Activated naive CD8-positive, alpha-beta T cell treated with anti-CD3 and anti-CD28 coated beads for 36 hours (primary cell): ENCODE measurements around the gene MZF1. TPM values are rescaled to one million over a fixed set of nuclear protein-coding genes. Genes with fewer than 3 reads are reported as not detected.

ENCODE experiments used
- DNase-seq: peaks from one replicate; pipeline ENCODE4 v3.0.0; 2021
- H3K27ac Mint-ChIP-seq: one replicate; pipeline ENCODE4 v1.8.0; 2022; ENCODE audit warnings: mild to moderate bottlenecking, moderate library complexity, mixed read lengths
- H3K27me3 Mint-ChIP-seq: one replicate; pipeline ENCODE4 v1.8.0; 2022; ENCODE audit warnings: mild to moderate bottlenecking, mixed read lengths
- H3K36me3 Mint-ChIP-seq: one replicate; pipeline ENCODE4 v1.8.0; 2021; ENCODE audit warnings: mild to moderate bottlenecking, mixed read lengths
- H3K4me1 Mint-ChIP-seq: one replicate; pipeline ENCODE4 v1.8.0; 2021; ENCODE audit warnings: mixed read lengths
- H3K4me3 Mint-ChIP-seq: one replicate; pipeline ENCODE4 v1.8.0; 2022; ENCODE audit warnings: mild to moderate bottlenecking, moderate library complexity, mixed read lengths
- H3K9me3 Mint-ChIP-seq: one replicate; pipeline ENCODE4 v1.8.0; 2022; ENCODE audit warnings: mixed read lengths
- total RNA-seq, 2 experiments: library from RNA; stranded (reverse); gene quantifications; one replicate each; pipeline ENCODE4 v1.2.3, GENCODE V29; 2021

Gene MZF1
- total RNA-seq, 2 experiments from 2014 or later = 10.0 to 10.2 TPM

DNA sequence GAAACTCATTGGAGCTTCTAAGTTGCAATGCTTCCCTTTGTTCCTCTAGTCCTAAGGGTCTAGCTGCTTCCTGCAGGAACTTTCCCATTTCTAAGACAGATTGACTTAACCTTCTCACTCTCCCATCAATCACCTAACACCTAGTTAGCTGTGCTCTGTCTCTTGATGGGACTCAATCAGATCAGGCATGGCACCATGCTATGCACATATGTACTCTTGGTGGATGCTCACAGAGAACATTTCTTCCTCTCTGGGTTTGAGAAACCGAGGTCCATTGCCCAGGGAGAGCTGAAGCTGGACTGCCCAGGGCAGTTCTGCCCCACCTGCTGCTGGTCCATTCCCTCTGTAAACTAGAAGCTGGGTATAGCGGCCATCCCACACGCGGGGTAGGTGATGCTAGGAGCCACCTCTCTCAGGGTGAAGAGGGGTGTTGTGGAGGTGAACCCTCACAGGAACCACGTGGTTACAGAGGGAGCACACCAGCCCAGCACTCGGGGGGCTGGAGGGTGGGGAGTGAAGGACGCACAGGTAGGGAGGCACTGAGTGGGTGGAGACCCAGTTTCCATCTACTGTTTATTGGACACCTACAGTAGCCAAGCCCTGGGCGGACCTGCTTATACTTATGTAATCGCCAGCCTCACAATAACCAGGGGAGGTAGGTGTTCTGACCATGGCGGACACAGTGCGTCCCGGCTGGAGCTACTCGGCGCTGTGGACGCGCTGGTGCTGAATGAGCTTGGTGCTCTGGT lies 11.6 kb downstream of the MZF1 start:
- H3K27ac Mint-ChIP-seq = peak overlapping the region; percentile 75
- DNase-seq = no peak
- peaks cover 41% of the 10 kb centered on the region for H3K4me1 Mint-ChIP-seq
- no peaks in the 10 kb centered on the region for H3K27me3 Mint-ChIP-seq
- peaks cover 50% of the 10 kb centered on the region for H3K36me3 Mint-ChIP-seq
- H3K4me3 Mint-ChIP-seq = peak overlapping the region; percentile 76
- H3K9me3 Mint-ChIP-seq = no peaks in the 10 kb centered on the region

DNA sequence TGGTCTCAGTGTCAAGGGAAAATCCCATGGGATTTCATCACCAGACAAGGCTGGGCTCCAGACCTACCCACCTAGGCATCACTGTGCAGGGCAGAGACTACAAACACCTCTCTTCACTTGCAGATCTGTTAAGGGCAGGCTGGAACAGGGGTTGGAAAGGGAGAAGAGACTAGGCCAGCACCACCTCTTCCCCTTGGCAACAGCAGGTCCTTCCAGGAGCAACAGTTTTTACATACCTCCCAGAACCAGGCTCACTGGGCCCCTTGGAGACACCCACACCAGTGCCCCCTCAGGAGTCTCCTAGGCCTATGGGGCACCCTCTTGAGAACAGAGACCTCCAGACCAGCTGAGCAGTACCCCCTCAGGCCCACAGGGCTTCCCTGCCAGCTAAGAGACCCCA lies 12.2 kb downstream of the MZF1 start:
- Mint-ChIP-seq H3K4me3 (peak overlapping the region; percentile 76), H3K4me1 (peaks cover 45% of the 10 kb centered on the region), H3K27ac (peak overlapping the region; percentile 20), H3K9me3 (no peaks in the 10 kb centered on the region), H3K27me3 (no peaks in the 10 kb centered on the region), H3K36me3 (peaks cover 53% of the 10 kb centered on the region)
- DNase-seq = no peak

DNA sequence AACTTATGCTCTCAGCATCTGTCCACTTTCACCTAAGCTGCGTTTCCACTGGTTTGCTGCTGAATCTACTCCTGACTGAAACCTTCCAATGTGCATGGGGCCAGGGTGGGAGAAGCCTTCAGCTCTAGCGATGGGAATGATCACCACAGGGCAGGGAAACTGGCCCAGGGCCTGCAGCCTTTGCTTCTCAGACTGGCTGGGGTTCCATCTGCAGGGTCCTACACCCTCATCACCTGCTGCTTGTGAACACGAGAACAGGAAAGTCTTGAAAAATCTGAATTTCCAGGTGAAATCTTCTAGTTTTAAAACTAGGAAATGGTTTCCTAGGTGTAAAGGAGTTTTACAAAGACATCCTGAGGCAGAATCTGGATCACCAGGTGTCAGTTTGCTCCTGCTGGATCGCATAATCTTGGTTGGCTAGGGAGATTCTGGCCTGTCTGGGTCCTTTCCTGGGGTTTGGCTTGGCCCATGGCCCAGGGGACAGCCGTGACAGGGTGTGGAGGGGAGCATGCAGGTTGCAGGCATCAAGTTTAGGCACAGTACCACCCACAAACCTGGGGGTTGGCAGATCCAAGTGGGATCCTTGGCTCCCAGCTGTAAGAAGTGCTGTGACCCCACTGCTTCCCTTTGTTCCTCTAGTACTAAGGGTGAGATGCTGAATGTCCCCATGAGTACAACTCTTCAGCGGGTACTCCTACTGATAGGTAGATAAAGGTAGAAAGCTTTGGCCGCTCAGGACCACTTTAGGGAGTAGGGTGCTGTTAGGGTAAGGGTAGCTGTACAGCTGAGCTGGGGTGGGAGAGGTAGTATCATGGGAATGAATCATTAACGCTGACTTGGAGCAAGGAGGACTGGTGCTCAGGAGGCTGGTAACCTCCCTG lies 12.9 kb downstream of the MZF1 start:
- Mint-ChIP-seq H3K27ac (peak overlapping the region; percentile 100), H3K9me3 (no peaks in the 10 kb centered on the region), H3K36me3 (peaks cover 53% of the 10 kb centered on the region), H3K27me3 (no peaks in the 10 kb centered on the region), H3K4me3 (peak overlapping the region; percentile 99), H3K4me1 (peaks cover 48% of the 10 kb centered on the region)
- DNase-seq = no peak

DNA sequence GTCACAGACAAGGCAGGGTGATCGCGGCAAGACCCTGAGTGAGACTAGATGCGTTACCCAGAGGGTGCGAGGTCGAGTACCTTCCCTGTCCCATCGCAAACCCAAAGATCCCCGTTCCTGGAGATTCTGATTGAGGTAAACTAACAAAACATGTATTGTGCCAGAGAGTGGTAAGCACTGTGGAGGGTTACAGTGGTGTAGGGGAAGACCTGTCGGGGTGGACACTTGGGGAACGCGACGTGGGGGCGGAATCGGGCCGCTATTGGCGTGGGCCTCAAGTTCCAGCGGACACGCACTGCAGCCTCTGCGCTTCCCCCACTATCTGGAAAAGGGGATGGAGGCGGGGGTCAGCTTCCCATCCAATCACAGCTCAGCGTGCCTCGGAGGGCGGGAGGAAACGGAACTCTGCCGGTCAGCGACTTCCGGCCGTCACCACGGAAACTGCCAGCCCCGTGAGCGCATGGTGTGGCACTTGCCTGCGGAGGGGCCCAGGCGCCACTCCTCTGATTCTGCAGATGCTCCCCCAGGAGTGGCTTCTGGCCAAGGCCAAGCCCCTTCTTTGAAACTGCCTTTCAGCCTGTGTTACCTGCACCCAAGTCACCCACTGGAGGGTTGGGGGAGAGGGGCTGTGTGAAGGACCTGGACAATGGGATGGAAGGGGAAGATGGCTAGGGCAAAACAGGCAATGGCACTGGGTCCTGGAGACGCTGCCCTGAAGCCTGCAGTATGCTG lies 13.7 kb downstream of the MZF1 start:
- H3K4me3 Mint-ChIP-seq = peak overlapping the region; percentile 99
- peak; percentile 80 for DNase-seq
- no peaks in the 10 kb centered on the region for H3K27me3 Mint-ChIP-seq
- no peaks in the 10 kb centered on the region for H3K9me3 Mint-ChIP-seq
- H3K36me3 Mint-ChIP-seq = peaks cover 59% of the 10 kb centered on the region
- peak overlapping the region; percentile 100 for H3K27ac Mint-ChIP-seq
- peaks cover 50% of the 10 kb centered on the region for H3K4me1 Mint-ChIP-seq

DNA sequence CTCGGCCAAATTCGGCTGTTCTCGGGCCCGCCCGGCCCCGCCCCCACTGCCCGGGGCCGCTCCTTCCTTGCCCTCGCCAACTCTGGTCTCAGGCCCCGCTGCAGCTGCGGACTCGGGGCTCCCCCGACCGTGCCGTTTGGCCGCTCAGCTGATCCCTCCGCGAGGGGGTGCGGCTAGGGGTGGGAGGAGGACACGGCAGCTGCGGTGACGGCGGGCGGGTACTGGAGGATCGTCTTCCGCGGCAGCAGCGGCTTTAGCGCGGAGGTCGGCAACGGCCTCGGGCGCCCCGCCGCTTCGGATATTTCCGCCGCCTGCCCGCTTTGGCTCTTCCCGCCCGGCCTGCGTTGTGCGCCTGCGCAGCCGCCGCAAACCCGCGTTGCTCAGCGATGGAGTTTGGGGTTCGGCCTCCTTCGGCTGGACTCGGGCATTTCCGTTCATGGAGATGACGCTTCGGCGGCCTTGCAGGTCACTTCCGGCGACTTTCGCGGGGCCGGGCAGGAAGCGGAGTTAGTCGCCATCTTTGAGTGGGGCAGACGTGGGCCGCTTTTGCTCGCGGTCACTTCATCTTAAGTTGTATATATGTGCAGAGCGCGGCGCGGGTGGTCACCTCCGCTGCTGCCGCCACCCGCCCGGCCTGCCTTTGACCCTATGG lies 14.4 kb downstream of the MZF1 start:
- Mint-ChIP-seq H3K4me1 (peaks cover 49% of the 10 kb centered on the region), H3K27ac (peak overlapping the region; percentile 100), H3K36me3 (peaks cover 63% of the 10 kb centered on the region), H3K9me3 (no peaks in the 10 kb centered on the region), H3K27me3 (no peaks in the 10 kb centered on the region), H3K4me3 (peak overlapping the region; percentile 99)
- peak; percentile 100 for DNase-seq

DNA sequence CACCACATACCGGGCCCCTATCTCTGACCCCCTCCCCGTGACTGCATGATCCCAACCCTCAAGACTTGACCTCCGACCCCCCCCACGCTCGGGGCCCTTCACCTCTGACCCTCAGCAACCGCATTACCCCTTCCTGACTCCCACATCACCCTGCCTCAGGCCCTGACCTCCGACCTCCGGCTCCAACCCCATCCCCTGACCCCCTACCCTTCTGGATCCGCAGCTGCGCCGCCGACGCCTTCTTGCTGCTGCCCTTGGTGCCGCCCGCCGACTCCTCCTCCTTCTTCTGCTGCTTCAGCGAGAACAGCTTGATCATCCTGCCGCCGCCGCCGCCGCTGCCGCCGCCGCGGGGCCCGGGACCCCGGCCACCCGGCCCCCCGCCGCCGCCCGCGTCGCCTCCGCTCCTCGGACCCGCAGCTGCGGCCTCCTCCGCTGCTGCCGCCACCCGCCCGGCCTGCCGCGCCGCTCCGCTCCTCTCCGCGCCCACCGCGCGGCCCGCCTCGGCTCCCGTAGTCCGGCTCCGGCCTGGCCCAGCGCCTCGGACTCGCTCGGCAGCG lies 15.0 kb downstream of the MZF1 start, which contains the start of gene UBE2M:
Gene UBE2M, minus strand, starts transcription at position 546 of the 557 bp plus-strand sequence. Its CDS starts 230 bp downstream, at position 316.
- no peak for DNase-seq
- H3K9me3 Mint-ChIP-seq = no peaks in the 10 kb centered on the region
- H3K4me1 Mint-ChIP-seq = peaks cover 45% of the 10 kb centered on the region
- peaks cover 60% of the 10 kb centered on the region for H3K36me3 Mint-ChIP-seq
- peak within 1 kb of the TSS; percentile 99 for H3K4me3 Mint-ChIP-seq
- H3K27ac Mint-ChIP-seq = peak within 1 kb of the TSS; percentile 100
- no peaks in the 10 kb centered on the region for H3K27me3 Mint-ChIP-seq

DNA sequence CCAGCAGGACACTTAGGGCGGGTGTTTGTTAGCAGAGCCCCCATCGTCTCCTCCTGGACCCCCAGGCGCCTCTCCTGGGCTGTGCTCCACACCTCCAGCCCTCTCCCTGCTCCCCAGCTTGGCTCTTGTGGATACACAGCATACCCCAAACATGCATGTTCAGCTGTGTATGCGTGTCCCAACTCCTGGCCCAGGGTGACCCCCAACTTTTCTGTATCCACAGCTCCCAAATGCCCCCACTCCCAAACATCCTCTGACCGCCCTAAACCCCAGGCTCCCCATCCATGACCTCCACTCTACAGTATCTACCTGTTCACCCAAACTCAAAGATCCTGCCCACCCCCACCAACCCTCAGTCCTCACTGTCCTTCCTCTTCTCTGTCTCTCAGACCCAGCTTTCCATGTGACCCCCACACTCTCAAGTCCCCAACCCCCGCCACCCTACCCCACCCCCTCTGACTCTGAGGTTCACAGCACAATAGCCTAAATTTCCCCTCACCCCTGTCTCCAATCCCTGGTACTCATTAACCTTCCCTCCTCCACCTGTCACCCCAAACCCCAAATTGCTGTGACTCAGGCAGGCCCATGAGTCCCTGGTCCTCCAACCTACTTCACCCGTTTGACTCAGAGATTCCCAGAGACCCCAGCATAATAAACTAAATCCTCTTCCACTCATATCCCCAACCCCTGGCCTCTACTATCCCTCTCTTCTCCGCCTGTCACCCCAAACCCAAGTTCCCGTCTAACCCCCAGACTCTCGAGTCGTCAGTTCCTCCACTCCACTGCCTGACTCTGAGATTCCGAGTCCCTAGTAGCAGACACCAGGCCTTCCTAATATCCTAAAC lies 15.7 kb downstream of the MZF1 start:
- Mint-ChIP-seq H3K4me3 (peak overlapping the region; percentile 99), H3K9me3 (no peaks in the 10 kb centered on the region), H3K27me3 (no peaks in the 10 kb centered on the region), H3K36me3 (peaks cover 65% of the 10 kb centered on the region), H3K4me1 (peaks cover 48% of the 10 kb centered on the region), H3K27ac (peak overlapping the region; percentile 98)
- DNase-seq = no peak

DNA sequence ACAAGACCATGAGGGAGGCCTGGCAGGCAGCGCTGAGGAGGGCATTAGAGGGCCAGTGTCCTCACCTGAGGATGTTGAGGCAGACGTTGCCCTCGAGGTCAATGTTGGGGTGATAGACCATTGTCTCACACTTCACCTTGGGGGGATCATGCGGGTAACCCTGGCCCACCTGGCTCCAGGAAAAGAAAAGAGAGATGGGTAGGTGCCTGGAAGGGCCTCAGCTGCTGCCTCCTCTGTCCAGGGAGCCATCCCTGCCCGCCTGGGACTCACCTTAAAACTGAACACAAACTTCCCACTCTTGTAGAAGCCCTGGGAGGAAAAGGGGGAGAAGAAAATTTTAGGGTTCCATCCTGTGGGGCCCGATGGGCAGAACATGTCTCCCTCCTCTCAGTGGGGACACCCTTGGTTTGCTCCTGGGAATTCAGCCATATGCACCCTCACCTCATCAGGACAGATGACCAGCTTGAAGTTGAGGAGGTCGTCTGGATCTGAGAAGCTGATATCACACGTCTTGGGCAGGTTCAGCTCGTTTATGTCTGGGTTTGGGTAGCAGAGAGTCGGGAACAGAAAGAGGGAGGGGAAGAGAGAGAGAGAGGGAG lies 16.4 kb downstream of the MZF1 start:
- H3K4me1 Mint-ChIP-seq = peaks cover 47% of the 10 kb centered on the region
- no peak for DNase-seq
- H3K36me3 Mint-ChIP-seq = peaks cover 66% of the 10 kb centered on the region
- H3K9me3 Mint-ChIP-seq = no peaks in the 10 kb centered on the region
- no peaks in the 10 kb centered on the region for H3K27me3 Mint-ChIP-seq
- H3K4me3 Mint-ChIP-seq = peak overlapping the region; percentile 99
- peak overlapping the region; percentile 98 for H3K27ac Mint-ChIP-seq

DNA sequence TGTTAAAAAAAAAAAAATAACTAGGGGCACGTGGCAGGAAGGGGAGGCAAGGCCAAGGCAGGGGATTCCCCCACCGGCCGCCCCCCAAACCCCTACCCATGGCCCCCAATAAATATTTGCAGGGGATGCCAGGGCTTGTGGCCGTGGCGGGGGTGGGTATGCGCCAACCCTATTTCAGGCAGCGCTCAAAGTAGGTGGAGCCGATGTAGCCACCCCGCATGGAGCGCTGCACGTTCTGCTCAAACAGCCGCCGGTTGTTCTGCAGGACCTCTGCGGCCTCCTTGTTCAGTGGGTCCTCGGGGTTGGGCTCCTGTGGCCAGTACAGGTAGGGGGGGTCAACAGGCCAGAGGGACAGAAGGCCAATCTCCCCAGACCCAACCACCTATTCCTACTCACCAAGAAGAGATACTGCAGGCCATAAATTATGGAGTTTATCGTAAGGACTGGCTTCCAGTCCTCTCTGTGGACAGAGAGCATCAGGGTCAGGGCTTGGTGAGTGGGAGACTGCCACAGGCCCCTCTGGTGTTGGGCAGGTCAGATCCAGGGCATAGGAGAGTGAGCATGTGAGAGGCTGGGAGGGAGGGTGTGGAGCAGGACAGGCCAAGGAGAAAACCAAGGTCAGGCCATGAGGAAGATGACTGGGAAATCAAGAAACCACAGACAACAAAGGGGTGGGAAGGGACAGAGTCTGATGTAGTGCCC lies 17.1 kb downstream of the MZF1 start:
- Mint-ChIP-seq H3K36me3 (peaks cover 64% of the 10 kb centered on the region), H3K27ac (peak overlapping the region; percentile 98), H3K4me3 (peak overlapping the region; percentile 99), H3K27me3 (no peaks in the 10 kb centered on the region), H3K9me3 (no peaks in the 10 kb centered on the region), H3K4me1 (peaks cover 41% of the 10 kb centered on the region)
- no peak for DNase-seq

DNA sequence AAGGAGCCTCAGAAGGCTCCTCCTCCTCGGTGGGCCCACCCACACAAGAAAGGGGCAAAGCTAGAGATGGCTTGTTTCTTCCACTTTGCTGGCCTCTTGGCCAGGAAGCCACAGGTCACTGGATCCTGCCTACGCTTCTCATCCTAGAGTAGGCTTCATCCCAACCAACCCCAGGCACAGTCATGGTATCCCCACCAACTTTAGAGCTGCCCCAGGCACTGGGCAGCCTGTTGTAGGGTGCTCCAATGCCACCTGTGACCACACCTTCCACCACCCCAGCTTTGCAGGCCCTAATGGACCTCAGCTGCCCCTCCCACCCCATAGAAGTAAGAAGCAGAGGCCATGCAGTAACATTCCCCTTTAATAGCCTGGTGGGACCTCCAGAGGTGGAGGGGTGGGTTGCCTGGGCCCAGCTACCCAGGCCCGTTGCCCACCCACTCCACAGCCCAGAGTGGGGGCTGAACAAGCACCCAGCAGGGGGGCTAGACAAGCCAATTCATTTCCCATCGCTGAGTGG lies 17.7 kb downstream of the MZF1 start:
- peak overlapping the region; percentile 89 for H3K27ac Mint-ChIP-seq
- peaks cover 67% of the 10 kb centered on the region for H3K36me3 Mint-ChIP-seq
- H3K4me1 Mint-ChIP-seq = peaks cover 37% of the 10 kb centered on the region
- no peaks in the 10 kb centered on the region for H3K27me3 Mint-ChIP-seq
- no peaks in the 10 kb centered on the region for H3K9me3 Mint-ChIP-seq
- DNase-seq = no peak
- peak overlapping the region; percentile 86 for H3K4me3 Mint-ChIP-seq

DNA sequence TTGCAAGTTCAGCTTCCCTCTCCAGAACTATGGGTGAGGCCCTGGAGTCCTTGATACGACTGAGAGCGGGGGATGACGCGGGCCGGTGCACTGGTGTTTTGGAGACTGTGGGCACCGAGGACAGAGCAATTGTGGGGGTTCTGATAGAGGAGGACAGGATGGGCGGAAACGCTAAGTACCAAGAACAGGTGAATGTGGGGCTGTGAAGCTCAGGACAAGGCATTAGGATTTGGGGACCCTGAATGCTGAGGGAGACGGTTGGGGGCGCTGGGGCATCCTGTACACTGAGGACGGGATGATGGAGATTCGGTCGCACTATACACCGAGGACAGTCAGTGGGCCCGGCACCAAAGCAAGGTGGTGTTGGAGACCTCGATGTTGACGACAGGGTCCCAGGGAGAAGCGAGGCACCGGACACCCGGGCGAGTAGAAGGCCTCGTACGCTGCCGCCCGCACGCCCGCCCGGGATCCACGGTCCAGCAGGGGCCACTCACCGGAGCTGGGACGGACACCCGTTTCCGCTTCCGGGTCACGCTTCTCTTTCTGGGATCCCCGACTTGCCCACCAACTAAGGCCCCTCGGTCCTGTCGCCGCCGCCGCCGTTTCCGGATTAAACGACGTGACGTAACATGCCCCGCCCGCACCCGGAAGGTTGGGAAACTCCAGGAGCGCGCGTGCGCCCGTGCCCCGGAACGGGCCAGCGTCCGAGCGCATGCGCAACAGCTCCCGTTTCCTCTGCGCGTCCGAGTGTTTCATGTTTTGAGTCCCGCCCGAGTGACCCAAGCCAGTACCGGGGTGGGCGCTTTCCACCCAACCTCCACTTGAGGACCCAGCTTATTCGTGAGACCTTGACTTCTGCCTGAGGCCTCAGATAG lies 18.4 kb downstream of the MZF1 start, which contains the start of gene CHMP2A:
Gene CHMP2A, minus strand, starts transcription at position 612 of the 875 bp plus-strand sequence. CDS start 893 bp downstream, outside the sequence.
- H3K27me3 Mint-ChIP-seq = no peaks in the 10 kb centered on the region
- peak; percentile 98 for DNase-seq
- peak within 1 kb of the TSS; percentile 89 for H3K27ac Mint-ChIP-seq
- no peaks in the 10 kb centered on the region for H3K9me3 Mint-ChIP-seq
- H3K36me3 Mint-ChIP-seq = peaks cover 68% of the 10 kb centered on the region
- peak within 1 kb of the TSS; percentile 86 for H3K4me3 Mint-ChIP-seq
- peaks cover 32% of the 10 kb centered on the region for H3K4me1 Mint-ChIP-seq
